ENCODE results near the gene ZNF652. TPM values are rescaled to one million over a fixed set of nuclear protein-coding genes. Genes with fewer than 3 reads are reported as not detected.

ZNF652 gene
- polyA plus RNA-seq, 1 donor from 2014 or later, result 26.7 TPM

GRCh38 chr17:49351572-49352140 is 10.4 kb downstream of the ZNF652 start:
- H3K4me2 ChIP-seq (ENCODE audit: low read length), result no peak overlapping the region
- H3K27ac ChIP-seq (ENCODE audit: low read length), result no peak overlapping the region
- no peak overlapping the region for H2AFZ ChIP-seq (ENCODE audit: low read depth, low read length)
- H3K9me2 ChIP-seq (ENCODE audit: insufficient read depth, low read length), result no peaks in the 10 kb centered on the region
- no peaks in the 10 kb centered on the region for H4K20me1 ChIP-seq (ENCODE audit: insufficient read depth)
- H3K79me2 ChIP-seq (replicated peaks; ENCODE audit: insufficient read depth, low read length), result peaks cover 78% of the 10 kb centered on the region
- H3K27me3 ChIP-seq (ENCODE audit: insufficient read depth, low read depth, low read length), result no peaks in the 10 kb centered on the region
- H3K36me3 ChIP-seq (ENCODE audit: insufficient read depth, low read length), result no peaks in the 10 kb centered on the region
- TF ChIP-seq, protein P1, sequence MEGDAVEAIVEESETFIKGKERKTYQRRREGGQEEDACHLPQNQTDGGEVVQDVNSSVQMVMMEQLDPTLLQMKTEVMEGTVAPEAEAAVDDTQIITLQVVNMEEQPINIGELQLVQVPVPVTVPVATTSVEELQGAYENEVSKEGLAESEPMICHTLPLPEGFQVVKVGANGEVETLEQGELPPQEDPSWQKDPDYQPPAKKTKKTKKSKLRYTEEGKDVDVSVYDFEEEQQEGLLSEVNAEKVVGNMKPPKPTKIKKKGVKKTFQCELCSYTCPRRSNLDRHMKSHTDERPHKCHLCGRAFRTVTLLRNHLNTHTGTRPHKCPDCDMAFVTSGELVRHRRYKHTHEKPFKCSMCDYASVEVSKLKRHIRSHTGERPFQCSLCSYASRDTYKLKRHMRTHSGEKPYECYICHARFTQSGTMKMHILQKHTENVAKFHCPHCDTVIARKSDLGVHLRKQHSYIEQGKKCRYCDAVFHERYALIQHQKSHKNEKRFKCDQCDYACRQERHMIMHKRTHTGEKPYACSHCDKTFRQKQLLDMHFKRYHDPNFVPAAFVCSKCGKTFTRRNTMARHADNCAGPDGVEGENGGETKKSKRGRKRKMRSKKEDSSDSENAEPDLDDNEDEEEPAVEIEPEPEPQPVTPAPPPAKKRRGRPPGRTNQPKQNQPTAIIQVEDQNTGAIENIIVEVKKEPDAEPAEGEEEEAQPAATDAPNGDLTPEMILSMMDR (IDR thresholded peaks at IDR 0.05; ENCODE audit: poor library complexity, severe bottlenecking), result no peak
- TF ChIP-seq EZH2 (IDR thresholded peaks at IDR 0.05; ENCODE audit: borderline replicate concordance, insufficient read depth, low read length, poor library complexity, severe bottlenecking) (no peak), EP300 (conservative IDR thresholded peaks at IDR 0.05; ENCODE audit: poor library complexity, severe bottlenecking) (no peak), TAF1 (IDR thresholded peaks at IDR 0.05; ENCODE audit: low read depth) (no peak), RAD21 (conservative IDR thresholded peaks at IDR 0.05) (no peak), SMC3 (conservative IDR thresholded peaks at IDR 0.05; ENCODE audit: poor library complexity) (no peak), MXI1 (conservative IDR thresholded peaks at IDR 0.05; ENCODE audit: poor library complexity, severe bottlenecking) (no peak), POLR2AphosphoS5 (IDR thresholded peaks at IDR 0.05) (no peak)
- TF ChIP-seq, protein P2, sequence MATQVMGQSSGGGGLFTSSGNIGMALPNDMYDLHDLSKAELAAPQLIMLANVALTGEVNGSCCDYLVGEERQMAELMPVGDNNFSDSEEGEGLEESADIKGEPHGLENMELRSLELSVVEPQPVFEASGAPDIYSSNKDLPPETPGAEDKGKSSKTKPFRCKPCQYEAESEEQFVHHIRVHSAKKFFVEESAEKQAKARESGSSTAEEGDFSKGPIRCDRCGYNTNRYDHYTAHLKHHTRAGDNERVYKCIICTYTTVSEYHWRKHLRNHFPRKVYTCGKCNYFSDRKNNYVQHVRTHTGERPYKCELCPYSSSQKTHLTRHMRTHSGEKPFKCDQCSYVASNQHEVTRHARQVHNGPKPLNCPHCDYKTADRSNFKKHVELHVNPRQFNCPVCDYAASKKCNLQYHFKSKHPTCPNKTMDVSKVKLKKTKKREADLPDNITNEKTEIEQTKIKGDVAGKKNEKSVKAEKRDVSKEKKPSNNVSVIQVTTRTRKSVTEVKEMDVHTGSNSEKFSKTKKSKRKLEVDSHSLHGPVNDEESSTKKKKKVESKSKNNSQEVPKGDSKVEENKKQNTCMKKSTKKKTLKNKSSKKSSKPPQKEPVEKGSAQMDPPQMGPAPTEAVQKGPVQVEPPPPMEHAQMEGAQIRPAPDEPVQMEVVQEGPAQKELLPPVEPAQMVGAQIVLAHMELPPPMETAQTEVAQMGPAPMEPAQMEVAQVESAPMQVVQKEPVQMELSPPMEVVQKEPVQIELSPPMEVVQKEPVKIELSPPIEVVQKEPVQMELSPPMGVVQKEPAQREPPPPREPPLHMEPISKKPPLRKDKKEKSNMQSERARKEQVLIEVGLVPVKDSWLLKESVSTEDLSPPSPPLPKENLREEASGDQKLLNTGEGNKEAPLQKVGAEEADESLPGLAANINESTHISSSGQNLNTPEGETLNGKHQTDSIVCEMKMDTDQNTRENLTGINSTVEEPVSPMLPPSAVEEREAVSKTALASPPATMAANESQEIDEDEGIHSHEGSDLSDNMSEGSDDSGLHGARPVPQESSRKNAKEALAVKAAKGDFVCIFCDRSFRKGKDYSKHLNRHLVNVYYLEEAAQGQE (IDR thresholded peaks at IDR 0.05; ENCODE audit: borderline replicate concordance), result no peak
- no peaks in the 10 kb centered on the region for H3F3A ChIP-seq (ENCODE audit: insufficient read depth, low read length, poor library complexity, severe bottlenecking)
- no peak overlapping the region for H3K4me3 ChIP-seq (ENCODE audit: low read length)
- H3K9ac ChIP-seq (ENCODE audit: low read length), result no peak overlapping the region
- H3K9me3 ChIP-seq (ENCODE audit: low read length), result no peaks in the 10 kb centered on the region

- H3K4me2 ChIP-seq (ENCODE audit: low read length), result no peak overlapping the region
- H3F3A ChIP-seq (ENCODE audit: insufficient read depth, low read length, poor library complexity, severe bottlenecking), result no peaks in the 10 kb centered on the region
- no peaks in the 10 kb centered on the region for H3K36me3 ChIP-seq (ENCODE audit: insufficient read depth, low read length)
- no peak overlapping the region for H3K4me3 ChIP-seq (ENCODE audit: low read length)
- TF ChIP-seq, protein P1 (IDR thresholded peaks at IDR 0.05; ENCODE audit: poor library complexity, severe bottlenecking), result no peak
- TF ChIP-seq POLR2AphosphoS5 (IDR thresholded peaks at IDR 0.05) (no peak), TAF1 (IDR thresholded peaks at IDR 0.05; ENCODE audit: low read depth) (no peak), RAD21 (conservative IDR thresholded peaks at IDR 0.05) (no peak), EZH2 (IDR thresholded peaks at IDR 0.05; ENCODE audit: borderline replicate concordance, insufficient read depth, low read length, poor library complexity, severe bottlenecking) (no peak), MXI1 (conservative IDR thresholded peaks at IDR 0.05; ENCODE audit: poor library complexity, severe bottlenecking) (no peak), SMC3 (conservative IDR thresholded peaks at IDR 0.05; ENCODE audit: poor library complexity) (no peak), EP300 (conservative IDR thresholded peaks at IDR 0.05; ENCODE audit: poor library complexity, severe bottlenecking) (no peak)
- TF ChIP-seq, protein P2 (IDR thresholded peaks at IDR 0.05; ENCODE audit: borderline replicate concordance), result no peak
- H3K9me3 ChIP-seq (ENCODE audit: low read length), result no peaks in the 10 kb centered on the region
- no peak overlapping the region for H3K27ac ChIP-seq (ENCODE audit: low read length)
- peaks cover 69% of the 10 kb centered on the region for H3K79me2 ChIP-seq (replicated peaks; ENCODE audit: insufficient read depth, low read length)
- H4K20me1 ChIP-seq (ENCODE audit: insufficient read depth), result no peaks in the 10 kb centered on the region
- no peaks in the 10 kb centered on the region for H3K9me2 ChIP-seq (ENCODE audit: insufficient read depth, low read length)
- no peaks in the 10 kb centered on the region for H3K27me3 ChIP-seq (ENCODE audit: insufficient read depth, low read depth, low read length)
- H3K9ac ChIP-seq (ENCODE audit: low read length), result no peak overlapping the region
- H2AFZ ChIP-seq (ENCODE audit: low read depth, low read length), result no peak overlapping the region
Measured at GRCh38 chr17:49349541-49349940, 12.5 kb downstream of the ZNF652 start.

Measured in neural cell (in vitro differentiated cells).